Measurements from ENCODE around the gene KPTN. TPM values are rescaled to one million over a fixed set of nuclear protein-coding genes. Genes with fewer than 3 reads are reported as not detected.

KPTN gene
- total and polyA plus RNA-seq, 2 of the 8 experiments (the other 6 are each of a cell fraction or from before 2014, with no cell fraction given), result 23.6 to 31.3 TPM

DNA sequence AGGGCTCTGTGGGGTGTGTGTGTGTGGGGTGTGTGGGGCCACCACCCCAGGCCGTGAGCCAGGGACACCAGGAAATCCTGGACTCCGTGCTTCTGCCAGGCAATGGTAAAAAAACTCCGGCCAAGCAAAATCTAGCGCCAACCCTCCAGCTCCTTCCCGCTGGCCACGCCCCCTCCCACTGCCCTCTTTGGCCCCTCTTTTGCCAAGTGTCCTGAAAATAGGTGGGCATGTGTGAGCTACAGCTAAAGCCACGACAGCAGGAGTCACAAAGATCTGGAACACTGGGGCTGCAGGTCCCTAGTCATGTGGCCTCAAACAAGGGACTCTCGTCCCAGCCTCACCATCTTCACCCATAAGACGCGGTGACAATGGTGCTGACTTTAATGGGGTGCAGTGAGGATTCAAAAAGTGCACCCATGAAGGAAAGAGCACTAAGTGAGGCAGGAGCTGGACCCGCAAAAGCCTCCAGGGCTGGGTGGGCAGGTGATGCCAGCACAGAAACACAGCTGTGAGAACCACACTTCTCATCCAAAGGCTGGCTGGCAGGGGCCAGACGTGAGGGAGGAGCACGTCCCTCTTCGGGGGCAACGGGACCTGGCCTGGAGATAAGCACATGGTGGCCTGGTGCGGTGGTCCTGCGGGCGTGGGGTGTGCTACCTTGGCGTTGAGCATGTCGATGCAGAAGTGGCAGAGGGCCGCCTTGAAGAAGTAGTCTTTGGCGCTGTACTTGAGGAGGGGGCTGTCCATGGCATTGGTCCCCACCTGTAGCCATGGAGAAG lies 7.5 kb upstream of the KPTN start:
- H3K56ac ChIP-seq (replicated peaks; ENCODE audit: insufficient read length, low read depth, low read length), result no peak overlapping the region
- H2BK20ac ChIP-seq (ENCODE audit: low read length), result no peak overlapping the region
- H3K9me3 ChIP-seq (ENCODE audit: insufficient read depth in 2 of 2, low read depth in 1 of 2, low read length in 1 of 2), result no peaks in the 10 kb centered on the region
- FAIRE-seq (no peak), DNase-seq (ENCODE audit: low read depth in 1 of 2, low spot score in 2 of 2) (no peak)
- no peak overlapping the region for H2BK15ac ChIP-seq (ENCODE audit: low read length)
- H3K4me1 ChIP-seq (replicated peaks in 1 of 4; ENCODE audit: control insufficient read depth in 3 of 4, insufficient read depth in 4 of 4, low read length in 3 of 4), result peaks cover 0 to 4% (median 1%) of the 10 kb centered on the region in 4 experiments; a peak in 2 of 7 replicates
- no peak overlapping the region for H2AK5ac ChIP-seq (ENCODE audit: low read depth, low read length)
- H3K23ac ChIP-seq (ENCODE audit: insufficient read length), result no peak overlapping the region
- 91% methylated on average over 21 of the region's 22 CpGs; no CpG with 5 or more reads in 1 of the 2 experiments for WGBS, 2 experiments (ENCODE audit: extremely low coverage in 1 of 2, insufficient coverage in 1 of 2, insufficient read length in 1 of 2, insufficient replicate concordance in 2 of 2, low coverage in 1 of 2, low lambda C conversion rate in 2 of 2, missing lambda C conversion rate in 1 of 2)
- no peaks in the 10 kb centered on the region for H3K79me1 ChIP-seq (ENCODE audit: low read depth, low read length)
- no peak overlapping the region; the same call in 1 of the 2 replicates for H2BK5ac ChIP-seq (ENCODE audit: low read depth, low read length)
- no peak overlapping the region for H4K5ac ChIP-seq (ENCODE audit: insufficient read length, low read depth, low read length)
- H3K14ac ChIP-seq (ENCODE audit: insufficient read length), result no peak overlapping the region
- H2BK12ac ChIP-seq (ENCODE audit: low read depth, low read length), result no peak overlapping the region
- H3K36me3 ChIP-seq (ENCODE audit: control insufficient read depth in 2 of 4, insufficient read depth in 4 of 4, low read length in 3 of 4), result peaks cover 3 to 6% (median 5%) of the 10 kb centered on the region in 4 experiments; a peak in 4 of 8 replicates
- H3K9ac ChIP-seq (replicated peaks in 1 of 4; ENCODE audit: extremely low read depth in 1 of 4, low read depth in 3 of 4, low read length in 3 of 4), result no peak overlapping the region
- no peaks in the 10 kb centered on the region for H3K79me2 ChIP-seq (ENCODE audit: control insufficient read depth in 1 of 2, insufficient read depth in 2 of 2, low read length in 2 of 2)
- no peak overlapping the region for H3K4ac ChIP-seq (replicated peaks; ENCODE audit: insufficient read length, low read depth, low read length)
- no peak overlapping the region for H3K27ac ChIP-seq (ENCODE audit: low read depth, low read length)
- peaks cover 6% of the 10 kb centered on the region; the same call in 1 of the 2 replicates for H3K23me2 ChIP-seq (ENCODE audit: low read depth, low read length)
- H3K27me3 ChIP-seq (replicated peaks in 1 of 4; ENCODE audit: control insufficient read depth in 3 of 4, extremely low read depth in 1 of 4, insufficient read depth in 3 of 4, low read length in 3 of 4), result no peaks in the 10 kb centered on the region
- no peak overlapping the region for H3K18ac ChIP-seq (ENCODE audit: extremely low read depth, low read length)
- H3K4me3 ChIP-seq (ENCODE audit: extremely low read depth in 1 of 4, insufficient read depth in 2 of 4, low read depth in 3 of 4, low read length in 4 of 4), result no peak overlapping the region
- no peak overlapping the region for H2AFZ ChIP-seq (ENCODE audit: low read length)
- CTCF ChIA-PET (ENCODE audit: partially characterized antibody), result interaction anchor here (0.5 to 2.5 kb wide), 11 partner anchors 9 to 224 kb away, joined by 3 to 9 read pairs (median 5); no protein-coding TSS in a partner anchor
- no peak overlapping the region; the same call in 1 of the 2 replicates for H4K8ac ChIP-seq (ENCODE audit: extremely low read depth, insufficient read depth, low read length)
- H2BK120ac ChIP-seq (replicated peaks; ENCODE audit: low read depth, low read length), result no peak overlapping the region
- peaks cover 0 to 11% of the 10 kb centered on the region in 2 experiments for H4K20me1 ChIP-seq (replicated peaks in 1 of 2; ENCODE audit: control insufficient read depth in 1 of 2, insufficient read depth in 2 of 2, low read length in 2 of 2)
- no peak overlapping the region for H3K4me2 ChIP-seq (ENCODE audit: insufficient read depth in 1 of 2, low read depth in 2 of 2, low read length in 2 of 2)
- H4K91ac ChIP-seq (replicated peaks; ENCODE audit: insufficient read length, low read length), result no peak overlapping the region
- POLR2A ChIA-PET (ENCODE audit: partially characterized antibody), result interaction anchor here (0.6 to 2.4 kb wide), 6 partner anchors 10 to 212 kb away, joined by 3 to 11 read pairs (median 4); no protein-coding TSS in a partner anchor
- TF ChIP-seq BACH1 (IDR thresholded peaks at IDR 0.05; ENCODE audit: low read length) (no peak), TAF1 (IDR thresholded peaks at IDR 0.05; ENCODE audit: low read depth, low read length) (no peak), ZNF274 (IDR thresholded peaks at IDR 0.05; ENCODE audit: borderline replicate concordance, extremely low read depth, low read length) (no peak), MAX (IDR thresholded peaks at IDR 0.05) (no peak), TEAD4 (IDR thresholded peaks at IDR 0.05; ENCODE audit: low read depth, low read length) (no peak), SP4 (IDR thresholded peaks at IDR 0.05; ENCODE audit: low read length) (no peak), JUND (IDR thresholded peaks at IDR 0.05; ENCODE audit: low read length) (no peak)
- TF ChIP-seq, protein P1, sequence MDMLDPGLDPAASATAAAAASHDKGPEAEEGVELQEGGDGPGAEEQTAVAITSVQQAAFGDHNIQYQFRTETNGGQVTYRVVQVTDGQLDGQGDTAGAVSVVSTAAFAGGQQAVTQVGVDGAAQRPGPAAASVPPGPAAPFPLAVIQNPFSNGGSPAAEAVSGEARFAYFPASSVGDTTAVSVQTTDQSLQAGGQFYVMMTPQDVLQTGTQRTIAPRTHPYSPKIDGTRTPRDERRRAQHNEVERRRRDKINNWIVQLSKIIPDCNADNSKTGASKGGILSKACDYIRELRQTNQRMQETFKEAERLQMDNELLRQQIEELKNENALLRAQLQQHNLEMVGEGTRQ (IDR thresholded peaks at IDR 0.05; ENCODE audit: low read length), result no peak

Measured in H1 (cell line).